Neutrophil (primary cell): ENCODE data around the gene UBN2.

Experiments used
- H3K27ac ChIP-seq: fragments of 200-600 bp; sonication (generic); 2 replicates; pipeline ENCODE4 v1.5.1; 2016; ENCODE audit warnings: mild to moderate bottlenecking, moderate library complexity
- H3K27me3 ChIP-seq: fragments of 200-600 bp; sonication (generic); 2 replicates; pipeline ENCODE4 v1.6.0; 2016; ENCODE audit warnings: mild to moderate bottlenecking
- H3K36me3 ChIP-seq: fragments of 200-600 bp; sonication (generic); 2 replicates; pipeline ENCODE4 v1.5.1; 2017
- H3K4me1 ChIP-seq, 2 experiments: fragments of 200-600 bp in 1 of 2; sonication (generic) in 1 of 2; 1 replicate in 1 of 2; 2 replicates in 1 of 2; pipeline versions ENCODE4 v1.5.1 to v1.6.1; 2013 to 2016; ENCODE audit warnings: low read depth in 1 of 2, low read length in 1 of 2, mild to moderate bottlenecking in 1 of 2, moderate library complexity in 1 of 2; ENCODE audit not compliant: control insufficient read depth in 1 of 2, insufficient read depth in 1 of 2
- H3K4me3 ChIP-seq, 2 experiments: fragments of 200-600 bp in 1 of 2; sonication (generic) in 1 of 2; 1 replicate in 1 of 2; 2 replicates in 1 of 2; pipeline ENCODE4 v1.5.1; 2013 to 2016; ENCODE audit warnings: low read depth in 1 of 2, low read length in 1 of 2, mild to moderate bottlenecking in 1 of 2, moderate library complexity in 1 of 2
- H3K9me3 ChIP-seq: fragments of 200-600 bp; sonication (generic); 2 replicates; pipeline ENCODE4 v1.5.1; 2016
- TF ChIP-seq, protein P1 (sequence below): fragments of 200-600 bp; sonication (generic); IDR thresholded peaks from 2 replicates; pipeline ENCODE4 v1.5.1; 2016; ENCODE audit warnings: antibody characterized with exemption

Gene UBN2

DNA sequence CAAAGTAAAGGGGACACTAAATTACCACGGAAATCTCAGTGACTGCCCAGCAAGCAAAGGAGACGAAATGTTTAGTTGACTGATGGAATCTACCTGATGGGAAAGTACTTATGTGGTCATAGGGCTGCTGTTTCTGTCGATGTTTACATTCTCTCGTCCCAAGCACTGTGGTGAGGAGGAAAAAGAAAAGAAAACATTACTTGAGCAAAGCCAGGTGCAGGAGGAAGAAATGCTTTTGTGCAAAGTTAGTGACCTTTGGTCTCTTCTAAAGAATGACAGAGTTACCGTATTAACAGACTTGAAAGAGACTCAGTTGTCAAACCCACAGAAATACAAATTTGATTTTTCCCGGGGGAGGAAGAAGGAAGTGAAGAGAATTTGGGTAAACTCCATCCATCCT is 66.8 kb downstream of the UBN2 start:
- no peak overlapping the region for H3K4me3 ChIP-seq
- peaks cover 39% of the 10 kb centered on the region for H3K36me3 ChIP-seq
- H3K4me1 ChIP-seq: no peaks in the 10 kb centered on the region
- TF ChIP-seq, protein P1, sequence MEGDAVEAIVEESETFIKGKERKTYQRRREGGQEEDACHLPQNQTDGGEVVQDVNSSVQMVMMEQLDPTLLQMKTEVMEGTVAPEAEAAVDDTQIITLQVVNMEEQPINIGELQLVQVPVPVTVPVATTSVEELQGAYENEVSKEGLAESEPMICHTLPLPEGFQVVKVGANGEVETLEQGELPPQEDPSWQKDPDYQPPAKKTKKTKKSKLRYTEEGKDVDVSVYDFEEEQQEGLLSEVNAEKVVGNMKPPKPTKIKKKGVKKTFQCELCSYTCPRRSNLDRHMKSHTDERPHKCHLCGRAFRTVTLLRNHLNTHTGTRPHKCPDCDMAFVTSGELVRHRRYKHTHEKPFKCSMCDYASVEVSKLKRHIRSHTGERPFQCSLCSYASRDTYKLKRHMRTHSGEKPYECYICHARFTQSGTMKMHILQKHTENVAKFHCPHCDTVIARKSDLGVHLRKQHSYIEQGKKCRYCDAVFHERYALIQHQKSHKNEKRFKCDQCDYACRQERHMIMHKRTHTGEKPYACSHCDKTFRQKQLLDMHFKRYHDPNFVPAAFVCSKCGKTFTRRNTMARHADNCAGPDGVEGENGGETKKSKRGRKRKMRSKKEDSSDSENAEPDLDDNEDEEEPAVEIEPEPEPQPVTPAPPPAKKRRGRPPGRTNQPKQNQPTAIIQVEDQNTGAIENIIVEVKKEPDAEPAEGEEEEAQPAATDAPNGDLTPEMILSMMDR: no peak
- no peaks in the 10 kb centered on the region for H3K9me3 ChIP-seq
- H3K27ac ChIP-seq: no peak overlapping the region
- H3K27me3 ChIP-seq: no peaks in the 10 kb centered on the region

DNA sequence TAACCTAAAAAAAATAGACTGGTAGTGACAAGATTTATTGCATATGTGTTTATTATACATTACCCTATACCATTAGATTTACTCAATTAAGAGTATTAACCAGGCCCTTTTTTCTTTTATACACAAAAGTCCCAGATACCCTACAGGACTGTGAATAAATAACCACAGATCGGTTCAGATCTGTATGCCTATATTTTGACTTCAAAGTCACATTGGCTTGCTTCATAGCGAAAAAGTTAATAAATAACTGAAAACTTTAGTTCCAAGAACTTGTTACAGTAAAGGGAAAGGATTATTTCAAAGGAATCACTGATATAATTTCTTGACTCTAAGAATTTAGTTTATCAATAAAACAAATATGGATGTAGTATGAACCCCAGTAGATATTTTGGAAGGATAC is 68.3 kb downstream of the UBN2 start:
- TF ChIP-seq, protein P1: no peak
- H3K4me3 ChIP-seq: no peak overlapping the region
- no peaks in the 10 kb centered on the region for H3K4me1 ChIP-seq
- H3K27ac ChIP-seq: no peak overlapping the region
- H3K36me3 ChIP-seq: peaks cover 31% of the 10 kb centered on the region
- no peaks in the 10 kb centered on the region for H3K27me3 ChIP-seq
- no peaks in the 10 kb centered on the region for H3K9me3 ChIP-seq

DNA sequence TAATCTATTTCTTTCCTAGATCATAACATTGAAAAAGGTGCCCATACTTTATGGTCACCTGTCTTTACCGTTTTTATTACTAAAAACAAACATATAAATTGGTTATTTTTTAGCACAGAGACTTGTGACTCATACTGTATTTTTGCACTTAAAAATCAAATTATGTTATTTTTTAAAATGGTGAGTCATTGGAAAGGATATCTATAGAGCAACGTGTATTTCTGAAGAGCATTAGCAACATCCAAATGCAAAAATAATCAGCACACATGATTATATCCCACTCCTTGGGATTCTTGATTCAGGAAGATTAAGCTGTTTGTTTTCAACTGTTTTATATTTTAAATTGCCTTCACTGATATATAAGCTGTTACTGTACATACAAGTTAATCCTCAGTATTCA is 69.4 kb downstream of the UBN2 start:
- Histone ChIP-seq H3K27ac (no peak overlapping the region), H3K4me1 (no peaks in the 10 kb centered on the region), H3K36me3 (peaks cover 25% of the 10 kb centered on the region), H3K4me3 (no peak overlapping the region), H3K9me3 (no peaks in the 10 kb centered on the region), H3K27me3 (no peaks in the 10 kb centered on the region)
- TF ChIP-seq, protein P1: no peak

DNA sequence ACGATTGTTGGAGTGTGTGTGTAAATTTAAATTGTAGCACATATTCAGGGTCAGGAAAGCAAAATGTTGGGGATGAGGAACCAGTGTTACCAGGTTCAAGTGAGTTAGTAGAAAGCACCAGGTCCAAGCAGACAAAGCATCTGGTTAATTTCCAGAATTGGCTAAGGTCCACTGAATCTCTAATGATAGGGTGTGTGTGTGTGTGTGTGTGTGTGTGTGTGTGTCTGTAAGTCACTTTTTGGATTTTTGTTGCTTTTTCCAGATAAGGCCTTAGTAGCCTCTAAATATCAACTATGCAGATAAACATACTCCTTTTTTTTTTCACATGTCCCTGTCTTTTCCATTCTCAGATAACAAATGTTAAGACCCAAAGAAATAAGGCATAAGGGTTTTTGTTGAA is 73.5 kb downstream of the UBN2 start:
- H3K4me1 ChIP-seq: no peaks in the 10 kb centered on the region
- H3K9me3 ChIP-seq: no peaks in the 10 kb centered on the region
- H3K27ac ChIP-seq: no peak overlapping the region
- H3K36me3 ChIP-seq: peaks cover 5% of the 10 kb centered on the region
- H3K27me3 ChIP-seq: no peaks in the 10 kb centered on the region
- TF ChIP-seq, protein P1: no peak
- no peak overlapping the region for H3K4me3 ChIP-seq

DNA sequence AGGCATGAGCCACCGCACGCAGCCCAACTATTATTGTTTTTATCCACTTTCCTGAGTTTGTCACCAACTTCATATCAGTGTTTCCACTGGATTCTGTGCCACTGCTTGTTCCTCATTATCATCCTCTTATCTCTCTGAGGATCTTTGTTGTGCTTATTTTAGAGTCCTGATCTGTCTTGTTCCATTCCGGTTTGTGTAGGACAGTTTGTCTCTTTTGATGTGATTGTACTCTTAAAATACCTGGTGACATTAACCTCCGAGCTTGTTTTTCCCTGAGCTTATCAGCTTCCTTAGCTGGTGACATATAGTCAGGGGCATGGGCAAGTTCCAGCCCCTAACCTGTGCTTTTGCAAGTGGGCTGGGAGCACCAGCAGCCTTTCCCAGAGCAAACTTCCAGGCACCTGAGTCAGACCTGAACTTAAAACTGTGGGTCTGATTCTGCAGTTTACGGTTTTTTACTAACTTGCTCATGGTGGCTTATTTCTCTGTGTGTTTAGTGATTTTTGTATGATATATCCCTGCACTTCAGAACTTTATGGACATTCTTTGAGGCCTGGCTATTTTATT is 87.0 kb downstream of the UBN2 start:
- Histone ChIP-seq H3K36me3 (no peaks in the 10 kb centered on the region), H3K27me3 (no peaks in the 10 kb centered on the region), H3K4me1 (no peaks in the 10 kb centered on the region), H3K9me3 (no peaks in the 10 kb centered on the region), H3K27ac (no peak overlapping the region), H3K4me3 (no peak overlapping the region)
- TF ChIP-seq, protein P1: no peak
